GM20000 (cell line): ENCODE measurements around the gene CTDP1.

ENCODE experiments used
- DNase-seq: peaks from one replicate; pipeline ENCODE4 v3.0.0; 2012; ENCODE audit warnings: low spot score
- TF ChIP-seq, protein P1 (sequence below): IDR thresholded peaks from 2 replicates; pipeline ENCODE4 v1.5.1; 2012; ENCODE audit warnings: mild to moderate bottlenecking, control low read depth; ENCODE audit errors: extremely low read depth, missing control alignments

CTDP1 gene

DNA sequence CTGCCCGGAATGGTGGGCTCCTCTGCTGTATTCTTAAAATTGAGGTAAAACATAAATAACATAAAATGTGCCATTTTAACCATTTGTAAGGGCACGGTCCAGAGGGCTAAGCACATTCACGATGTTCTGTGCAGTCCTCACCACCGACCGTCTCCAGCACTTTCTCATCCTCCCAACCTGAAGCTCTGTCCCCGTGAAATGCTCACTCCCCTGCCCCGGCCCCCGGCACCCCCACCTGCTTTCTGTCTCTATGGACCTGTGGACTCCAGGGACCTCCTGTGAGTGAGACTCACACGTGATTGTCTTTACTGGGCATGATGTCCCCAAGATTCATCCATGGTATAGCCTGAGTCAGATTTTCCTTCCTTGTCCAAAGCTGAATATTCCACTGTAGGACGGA is 38.7 kb upstream of the CTDP1 start:
- peak; percentile 13 for DNase-seq
- TF ChIP-seq, protein P1, sequence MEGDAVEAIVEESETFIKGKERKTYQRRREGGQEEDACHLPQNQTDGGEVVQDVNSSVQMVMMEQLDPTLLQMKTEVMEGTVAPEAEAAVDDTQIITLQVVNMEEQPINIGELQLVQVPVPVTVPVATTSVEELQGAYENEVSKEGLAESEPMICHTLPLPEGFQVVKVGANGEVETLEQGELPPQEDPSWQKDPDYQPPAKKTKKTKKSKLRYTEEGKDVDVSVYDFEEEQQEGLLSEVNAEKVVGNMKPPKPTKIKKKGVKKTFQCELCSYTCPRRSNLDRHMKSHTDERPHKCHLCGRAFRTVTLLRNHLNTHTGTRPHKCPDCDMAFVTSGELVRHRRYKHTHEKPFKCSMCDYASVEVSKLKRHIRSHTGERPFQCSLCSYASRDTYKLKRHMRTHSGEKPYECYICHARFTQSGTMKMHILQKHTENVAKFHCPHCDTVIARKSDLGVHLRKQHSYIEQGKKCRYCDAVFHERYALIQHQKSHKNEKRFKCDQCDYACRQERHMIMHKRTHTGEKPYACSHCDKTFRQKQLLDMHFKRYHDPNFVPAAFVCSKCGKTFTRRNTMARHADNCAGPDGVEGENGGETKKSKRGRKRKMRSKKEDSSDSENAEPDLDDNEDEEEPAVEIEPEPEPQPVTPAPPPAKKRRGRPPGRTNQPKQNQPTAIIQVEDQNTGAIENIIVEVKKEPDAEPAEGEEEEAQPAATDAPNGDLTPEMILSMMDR = no peak

DNA sequence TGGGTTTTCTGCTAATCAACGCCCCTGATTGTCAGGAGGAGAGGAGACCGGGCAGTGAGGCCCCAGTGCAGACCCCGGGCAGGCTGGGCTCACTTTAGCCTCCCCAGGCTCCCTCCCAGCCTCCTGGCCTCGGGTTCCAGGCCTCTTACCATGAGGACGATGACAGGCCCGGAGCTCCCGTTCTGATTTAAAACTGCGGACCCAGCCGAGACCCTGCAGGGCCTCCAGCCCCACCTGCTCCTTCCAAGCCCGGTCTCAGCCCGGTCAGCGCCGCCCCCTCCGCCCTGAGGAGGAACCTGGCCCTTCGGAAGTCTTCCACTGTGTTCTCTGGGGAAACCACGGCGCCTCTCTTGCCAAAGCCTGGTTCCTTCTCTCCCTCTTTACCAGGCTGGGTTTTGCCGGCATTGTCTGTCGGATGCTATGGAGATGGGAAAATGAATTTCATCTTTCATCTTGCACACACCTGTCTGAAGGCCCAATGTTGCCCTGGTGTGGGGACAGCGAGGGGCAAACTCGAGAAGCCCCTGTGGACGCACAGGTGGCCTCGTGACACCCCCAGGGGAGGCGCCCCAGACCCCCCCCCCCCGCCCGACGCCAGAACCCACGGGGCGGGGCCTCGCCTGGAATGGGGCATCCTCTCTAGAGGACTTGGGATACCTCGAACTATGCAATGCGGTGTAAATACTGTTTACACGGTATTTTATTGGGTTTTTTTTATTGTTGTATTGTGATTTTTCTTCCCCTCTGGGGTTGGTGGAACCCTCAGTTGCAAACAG is 37.7 kb upstream of the CTDP1 start:
- DNase-seq = no peak
- TF ChIP-seq, protein P1 = no peak

DNA sequence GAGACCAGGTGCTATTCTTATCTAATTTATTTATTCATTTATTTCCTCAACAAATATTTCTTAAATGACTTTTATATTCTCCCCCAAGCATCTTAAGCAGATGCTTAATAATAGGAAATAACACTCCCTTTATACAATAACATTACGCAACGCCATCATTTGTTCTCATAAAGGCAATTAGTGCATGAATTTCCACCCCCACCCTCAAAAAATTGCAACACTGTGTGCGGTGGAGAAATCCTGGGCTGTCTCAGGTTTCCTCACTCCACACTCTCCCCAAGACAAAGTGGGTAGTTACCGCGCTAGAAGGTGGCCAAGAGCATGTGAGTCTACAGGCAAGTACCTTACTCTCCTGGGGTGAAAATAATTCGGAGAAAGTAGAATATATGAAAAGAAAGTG is 37.0 kb upstream of the CTDP1 start:
- DNase-seq = peak; percentile 14
- TF ChIP-seq, protein P1 = no peak

DNA sequence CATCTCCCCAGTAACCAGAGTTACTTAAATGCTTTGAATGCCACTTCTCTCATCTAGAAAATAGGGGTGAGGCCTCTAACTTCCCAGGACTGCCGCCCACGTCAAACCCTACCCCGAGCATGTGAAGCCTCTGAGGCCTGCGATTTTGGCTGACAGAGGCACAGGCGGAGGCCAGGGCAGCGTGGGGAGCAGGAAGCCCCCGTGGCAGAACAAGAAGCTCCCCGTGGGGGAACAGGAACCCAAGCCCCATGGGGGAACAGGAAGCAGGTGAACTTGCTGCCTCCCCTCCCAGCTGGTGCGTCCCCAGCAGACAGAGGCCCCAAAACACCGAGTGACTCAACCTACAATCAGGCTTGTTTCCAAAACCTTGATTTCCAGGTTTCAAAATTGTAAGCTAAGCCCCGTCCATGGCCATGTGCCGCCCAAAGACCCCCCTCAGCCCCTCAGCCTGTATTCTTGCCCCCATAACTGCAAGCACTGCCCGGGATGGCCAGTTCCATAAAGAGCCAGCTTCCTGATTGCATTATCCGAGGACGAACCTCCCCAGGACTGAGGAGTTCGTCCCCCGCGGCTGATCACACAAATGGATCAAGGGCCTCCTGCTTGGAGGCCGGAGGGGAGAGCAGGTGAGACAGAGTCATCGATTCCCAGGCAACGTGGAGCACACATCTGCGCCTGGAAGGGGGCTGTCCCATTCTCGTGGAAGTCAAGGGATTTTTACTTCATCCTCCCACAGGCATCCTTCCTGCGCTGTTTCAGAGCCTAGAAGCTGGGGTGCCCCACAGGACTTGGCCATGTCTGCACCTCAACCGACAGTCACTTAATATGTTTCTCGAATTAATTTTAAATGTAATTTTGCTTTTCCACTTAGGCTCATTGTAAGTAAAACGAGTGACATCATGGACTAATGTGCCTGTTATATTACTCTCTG is 36.3 kb upstream of the CTDP1 start:
- DNase-seq = peak; percentile 63
- TF ChIP-seq, protein P1 = no peak

DNA sequence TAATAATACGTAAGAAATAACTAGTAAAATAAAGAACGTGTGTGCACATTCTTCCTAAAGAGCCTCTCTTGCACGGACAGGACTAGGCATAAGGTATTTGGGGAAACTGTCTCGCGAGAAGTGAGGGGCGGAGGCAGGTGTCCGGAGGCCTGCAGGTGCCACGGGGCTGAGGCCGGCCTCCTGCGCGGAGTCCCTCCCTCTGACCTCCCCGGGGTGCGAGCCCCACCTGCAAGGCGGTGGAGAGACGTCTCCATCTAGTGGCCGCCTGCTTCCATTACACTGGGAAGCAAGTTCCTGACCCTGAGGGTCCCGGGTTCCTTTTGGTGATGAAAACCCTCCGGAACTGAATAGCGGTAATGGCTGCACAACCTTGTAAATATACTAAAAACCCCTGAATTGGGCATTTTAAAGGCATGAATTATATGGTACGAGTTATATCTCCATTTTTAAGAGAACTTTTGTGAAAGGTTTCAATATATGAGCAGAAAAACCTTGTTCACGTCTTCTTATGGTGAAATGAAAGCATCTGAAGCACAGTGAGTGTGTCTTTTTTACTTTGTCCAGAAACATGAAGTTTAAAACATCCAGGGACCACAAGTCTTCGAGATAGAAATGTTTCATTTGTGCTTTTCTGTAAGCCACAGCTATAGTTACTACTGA is 35.5 kb upstream of the CTDP1 start:
- DNase-seq = peak; percentile 92
- TF ChIP-seq, protein P1 = peak; percentile 86

DNA sequence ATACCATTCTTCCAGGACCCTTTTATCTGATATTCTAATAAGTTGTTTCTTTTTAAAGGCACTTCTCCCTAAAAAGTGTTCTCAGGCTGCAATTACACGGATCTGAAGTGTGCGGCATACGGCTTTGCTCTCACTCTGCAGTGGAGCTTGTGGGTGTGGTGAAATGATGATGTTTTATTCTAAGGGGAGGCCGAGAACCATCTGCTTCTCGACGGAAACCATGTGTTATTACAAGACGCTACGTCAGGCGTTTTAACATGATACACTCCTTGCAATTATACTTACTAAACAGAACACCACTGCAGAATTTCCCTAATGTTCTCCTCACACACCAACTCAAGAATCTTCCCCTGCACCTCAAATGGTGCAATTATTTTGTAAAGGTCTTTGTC is 34.9 kb upstream of the CTDP1 start:
- TF ChIP-seq, protein P1 = no peak

More for the DNA sequence above, 34.9 kb upstream of the CTDP1 start:
- no peak for DNase-seq
